HUES48 (cell line): ENCODE results near the gene POU5F1.
"Not testable (repeated sequence)": the region's sequence is repeated elsewhere in the genome, so short reads cannot be mapped to it uniquely, and the experiment has no call there.

Experiments used
- H3K27ac ChIP-seq: one replicate; pipeline ENCODE4 v1.7.0; 2013; ENCODE audit warnings: low read depth, low read length, inconsistent platforms
- H3K27me3 ChIP-seq: 2 replicates; pipeline ENCODE4 v1.6.1; 2013; ENCODE audit warnings: mild to moderate bottlenecking, low read length; ENCODE audit not compliant: control insufficient read depth, insufficient read depth
- H3K36me3 ChIP-seq: 2 replicates; pipeline ENCODE4 v1.6.1; 2013; ENCODE audit warnings: low read length; ENCODE audit not compliant: control insufficient read depth, insufficient read depth
- H3K4me1 ChIP-seq: 2 replicates; pipeline ENCODE4 v1.6.1; 2013; ENCODE audit warnings: mild to moderate bottlenecking, low read length; ENCODE audit not compliant: control insufficient read depth, insufficient read depth
- H3K4me3 ChIP-seq: 2 replicates; pipeline ENCODE4 v1.5.1; 2013; ENCODE audit warnings: mild to moderate bottlenecking, low read depth, low read length
- H3K9ac ChIP-seq: 2 replicates; pipeline ENCODE4 v1.6.1; 2013; ENCODE audit warnings: mild to moderate bottlenecking, low read depth, low read length, moderate library complexity
- H3K9me3 ChIP-seq: 2 replicates; pipeline ENCODE4 v1.6.1; 2013; ENCODE audit warnings: low read length; ENCODE audit not compliant: control insufficient read depth, insufficient read depth

POU5F1 gene

DNA sequence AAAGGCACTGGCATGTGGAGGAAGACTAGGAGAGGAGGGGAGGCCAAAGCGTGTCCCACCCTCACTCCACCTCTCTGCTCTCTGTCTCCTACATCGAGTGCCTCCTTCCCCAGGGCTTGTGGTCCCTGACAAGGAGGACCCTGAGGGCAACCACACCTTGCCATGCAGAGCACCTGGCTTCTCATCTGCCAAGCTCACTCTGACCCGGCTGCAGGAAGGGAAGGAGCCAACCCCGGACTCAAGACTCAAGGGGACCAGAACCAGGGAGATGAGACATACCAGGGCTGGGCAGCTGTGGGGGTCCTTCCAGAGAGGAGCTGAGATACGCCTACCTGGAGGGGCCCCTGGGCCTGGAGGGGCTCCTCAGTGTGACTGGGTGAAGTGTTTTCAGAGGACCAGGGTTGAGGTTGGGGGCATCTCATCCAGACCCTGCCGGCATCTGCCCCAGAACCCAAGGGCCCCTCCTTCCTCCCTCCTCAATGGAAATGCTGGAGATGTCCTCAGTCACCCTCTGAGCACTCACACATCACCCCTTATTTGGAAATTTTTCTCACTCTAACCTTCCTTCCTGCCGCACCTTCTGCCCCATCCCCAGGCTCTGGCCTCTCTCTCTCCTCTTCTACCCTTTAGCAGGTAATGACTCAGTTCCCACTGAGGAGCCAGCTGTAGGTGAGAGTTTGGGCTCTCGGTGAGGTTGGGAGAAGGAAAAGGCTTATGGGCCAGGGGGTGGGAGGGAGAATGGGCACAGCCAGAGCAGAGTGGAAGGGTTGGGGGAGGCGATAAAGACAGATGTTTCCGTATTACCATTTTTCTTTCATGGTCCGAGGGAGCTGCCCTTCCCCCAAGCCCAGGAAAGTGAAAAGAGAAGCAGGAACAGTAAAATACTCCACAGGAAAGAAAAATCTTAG is 32.0 kb upstream of the POU5F1 start:
- H3K4me3 ChIP-seq = no peak overlapping the region
- H3K36me3 ChIP-seq = no peaks in the 10 kb centered on the region
- H3K27ac ChIP-seq = peak overlapping the region; percentile 77
- H3K9ac ChIP-seq = no peak overlapping the region
- H3K27me3 ChIP-seq = no peaks in the 10 kb centered on the region
- H3K4me1 ChIP-seq = peaks cover 20% of the 10 kb centered on the region
- no peaks in the 10 kb centered on the region for H3K9me3 ChIP-seq

DNA sequence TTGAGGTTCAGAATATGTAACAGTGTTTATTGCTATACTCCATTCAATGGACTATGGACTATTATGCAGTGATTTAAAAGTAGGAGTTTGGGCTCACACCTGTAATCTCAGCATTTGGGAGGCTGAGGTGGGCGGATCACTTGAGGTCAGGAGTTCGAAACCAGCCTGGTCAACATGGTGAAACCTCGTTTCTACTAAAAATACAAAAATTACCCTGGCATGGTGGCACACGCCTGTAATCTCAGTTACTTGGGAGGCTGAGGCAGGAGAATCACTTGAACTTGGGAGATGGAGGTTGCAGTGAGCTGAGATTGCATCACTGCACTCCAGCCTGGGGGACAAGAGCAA is 28.6 kb upstream of the POU5F1 start:
- not testable (repeated sequence) for H3K27me3 ChIP-seq, H3K4me3 ChIP-seq, H3K36me3 ChIP-seq, H3K9me3 ChIP-seq, H3K27ac ChIP-seq, H3K9ac ChIP-seq
- H3K4me1 ChIP-seq = peaks cover 18% of the 10 kb centered on the region

GRCh38 chr6:31197559-31198305 is 27.2 kb upstream of the POU5F1 start:
- Histone ChIP-seq H3K9ac (no peak overlapping the region), H3K4me3 (peak overlapping the region; percentile 82), H3K36me3 (no peaks in the 10 kb centered on the region), H3K27me3 (no peaks in the 10 kb centered on the region), H3K4me1 (peaks cover 5% of the 10 kb centered on the region), H3K9me3 (no peaks in the 10 kb centered on the region), H3K27ac (peak overlapping the region; percentile 74)

GRCh38 chr6:31196251-31197022 is 26.0 kb upstream of the POU5F1 start:
- H3K36me3 ChIP-seq, H3K27ac ChIP-seq, H3K9me3 ChIP-seq, H3K4me3 ChIP-seq, H3K27me3 ChIP-seq, H3K9ac ChIP-seq, H3K4me1 ChIP-seq: not testable (repeated sequence)

- H3K4me3 ChIP-seq, H3K27ac ChIP-seq, H3K27me3 ChIP-seq, H3K9me3 ChIP-seq, H3K4me1 ChIP-seq, H3K9ac ChIP-seq, H3K36me3 ChIP-seq: not testable (repeated sequence)
Measured at GRCh38 chr6:31195308-31195979, 25.0 kb upstream of the POU5F1 start.

- Histone ChIP-seq H3K9me3 (no peaks in the 10 kb centered on the region), H3K36me3 (no peaks in the 10 kb centered on the region), H3K27me3 (no peaks in the 10 kb centered on the region), H3K4me1 (no peaks in the 10 kb centered on the region), H3K4me3 (no peak overlapping the region), H3K9ac (no peak overlapping the region), H3K27ac (no peak overlapping the region)
Measured at GRCh38 chr6:31194061-31194834, 23.8 kb upstream of the POU5F1 start.

- Histone ChIP-seq H3K4me1 (no peaks in the 10 kb centered on the region), H3K36me3 (no peaks in the 10 kb centered on the region), H3K27ac (no peak overlapping the region), H3K9me3 (no peaks in the 10 kb centered on the region), H3K9ac (no peak overlapping the region), H3K4me3 (no peak overlapping the region), H3K27me3 (no peaks in the 10 kb centered on the region)
Measured at GRCh38 chr6:31193206-31193605, 22.7 kb upstream of the POU5F1 start.

DNA sequence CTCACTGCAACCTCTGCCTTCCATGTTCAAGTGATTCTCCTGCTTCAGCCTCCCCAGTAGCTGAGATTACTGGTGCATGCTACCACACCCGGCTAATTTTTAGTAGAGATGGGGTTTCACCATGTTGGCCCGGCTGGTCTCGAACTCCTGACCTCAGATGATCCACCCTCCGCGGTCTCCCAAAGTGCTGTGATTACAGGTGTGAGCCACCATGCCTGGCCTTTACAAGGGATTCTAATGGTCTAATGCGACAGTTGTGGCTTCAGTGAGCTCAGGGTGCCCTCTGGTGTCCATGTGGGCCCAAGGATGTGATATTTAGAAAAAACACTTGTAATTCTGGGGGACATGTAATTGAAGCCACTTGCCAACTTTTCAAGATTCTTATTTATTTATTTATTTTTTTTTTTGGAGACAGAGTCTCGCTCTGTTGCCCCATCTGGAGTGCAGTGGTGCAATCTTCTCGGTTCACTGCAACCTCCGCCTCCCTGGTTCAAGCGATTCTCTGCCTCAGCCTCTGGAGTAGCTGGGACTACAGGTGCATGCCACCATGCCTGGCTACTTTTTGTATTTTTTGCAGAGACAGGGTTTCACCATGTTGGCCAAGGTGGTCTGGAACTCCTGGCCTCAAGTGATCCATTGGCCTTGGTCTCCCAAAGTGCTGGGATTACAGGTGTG is 22.1 kb upstream of the POU5F1 start:
- H3K4me3 ChIP-seq, H3K27me3 ChIP-seq, H3K9ac ChIP-seq, H3K4me1 ChIP-seq, H3K36me3 ChIP-seq, H3K27ac ChIP-seq, H3K9me3 ChIP-seq: not testable (repeated sequence)

- Histone ChIP-seq H3K27ac (no peak overlapping the region), H3K4me3 (no peak overlapping the region)
Measured at GRCh38 chr6:31190488-31190887, 20.0 kb upstream of the POU5F1 start.

GRCh38 chr6:31189223-31189622 is 18.7 kb upstream of the POU5F1 start:
- not testable (repeated sequence) for H3K27me3 ChIP-seq, H3K27ac ChIP-seq, H3K4me3 ChIP-seq

More at GRCh38 chr6:31190488-31190887, 20.0 kb upstream of the POU5F1 start:
- Histone ChIP-seq H3K9me3 (no peaks in the 10 kb centered on the region), H3K9ac (no peak overlapping the region), H3K36me3 (no peaks in the 10 kb centered on the region), H3K4me1 (no peaks in the 10 kb centered on the region), H3K27me3 (no peaks in the 10 kb centered on the region)

More at GRCh38 chr6:31189223-31189622, 18.7 kb upstream of the POU5F1 start:
- H3K4me1 ChIP-seq, H3K36me3 ChIP-seq, H3K9me3 ChIP-seq, H3K9ac ChIP-seq: not testable (repeated sequence)
